ENCODE results near the gene ANOS1. TPM values are rescaled to one million over a fixed set of nuclear protein-coding genes. Genes with fewer than 3 reads are reported as not detected.

The ANOS1 gene
- total and polyA plus RNA-seq, 2 of the 13 experiments (the other 11 are each of a cell fraction or from before 2014, with no cell fraction given), result not detected

GRCh38 chrX:8683687-8684086 lies 48.2 kb downstream of the ANOS1 start (continued):
- TF ChIP-seq MNT (IDR thresholded peaks at IDR 0.05) (no peak), SNAPC5 (CRISPR knock-in tag; IDR thresholded peaks at IDR 0.05; ENCODE audit: borderline replicate concordance) (no peak), AGO1 (IDR thresholded peaks at IDR 0.05; ENCODE audit: low read depth, low read length, poor library complexity, severe bottlenecking) (no peak), MAFK (conservative IDR thresholded peaks at IDR 0.05 in 1 of 2, IDR thresholded peaks at IDR 0.05 in 1 of 2; ENCODE audit: low read length in 2 of 2) (no peak), HNF4G (IDR thresholded peaks at IDR 0.05; ENCODE audit: borderline replicate concordance, low read depth, low read length) (no peak), HNF4G (CRISPR knock-in tag; IDR thresholded peaks at IDR 0.05; ENCODE audit: borderline replicate concordance, low read depth) (no peak), HINFP (CRISPR knock-in tag; IDR thresholded peaks at IDR 0.05; ENCODE audit: low read depth) (no peak), ZSCAN9 (CRISPR knock-in tag; IDR thresholded peaks at IDR 0.05; ENCODE audit: borderline replicate concordance) (no peak)

GRCh38 chrX:8679550-8679949 lies 52.4 kb downstream of the ANOS1 start:
- Histone ChIP-seq H3K4me1 (ENCODE audit: insufficient read depth, low read length) (no peaks in the 10 kb centered on the region), H3K27me3 (ENCODE audit: control insufficient read depth in 1 of 2, insufficient read depth in 2 of 2, low read length in 2 of 2) (no peaks in the 10 kb centered on the region; a peak in 1 of 5 replicates), H2AFZ (ENCODE audit: low read length) (no peak overlapping the region), H3K79me2 (ENCODE audit: insufficient read depth, low read length) (no peaks in the 10 kb centered on the region), H3K4me2 (ENCODE audit: low read depth, low read length) (no peak overlapping the region), H3K4me3 (replicated peaks in 1 of 3; ENCODE audit: insufficient read depth in 1 of 3, low read depth in 2 of 3, low read length in 3 of 3) (no peak overlapping the region), H3K27ac (ENCODE audit: extremely low read length, insufficient read depth, low read length) (no peak overlapping the region), H3K9ac (ENCODE audit: insufficient read depth, low read depth, low read length) (no peak overlapping the region), H4K20me1 (ENCODE audit: insufficient read depth, low read length) (no peaks in the 10 kb centered on the region), H3K36me3 (replicated peaks in 1 of 2; ENCODE audit: control insufficient read depth in 1 of 2, insufficient read depth in 2 of 2, low read length in 2 of 2) (no peaks in the 10 kb centered on the region), H3K9me3 (ENCODE audit: low read length) (no peaks in the 10 kb centered on the region)
- intact Hi-C loops (cut with micrococcal nuclease; ENCODE audit: unreplicated experiment), result no loop called here
- in situ Hi-C loops (cut with HindIII; ENCODE audit: extremely low pct_ligation_motif_present, low pct_unique_long_range_greater_than_20kb), result no loop called here
- 0% methylated on average over 5 of the region's 7 CpGs for WGBS (ENCODE audit: low lambda C conversion rate)
- FAIRE-seq, result no peak
- ChIA-PET POLR2A (no interaction called here), CTCF (ENCODE audit: low intra/inter-chr PET ratio, low total read pairs) (no interaction called here)
- no peak for DNase-seq (ENCODE audit: low spot score)
- ATAC-seq, result no peak
- no TSS peak for BruUV-seq (replicated peaks)
- no peak for TF ChIP-seq HMGXB4 (CRISPR knock-in tag; IDR thresholded peaks at IDR 0.05; ENCODE audit: borderline replicate concordance in 1 of 2, low read depth in 1 of 2)
- no peak for TF ChIP-seq CAMTA2 (CRISPR knock-in tag; IDR thresholded peaks at IDR 0.05; ENCODE audit: borderline replicate concordance)
- no peak for TF ChIP-seq RELA (CRISPR knock-in tag; IDR thresholded peaks at IDR 0.05)
- TF ChIP-seq STAG1 (CRISPR knock-in tag; IDR thresholded peaks at IDR 0.05), result no peak
- no peak for TF ChIP-seq TRIM24 (CRISPR knock-in tag; IDR thresholded peaks at IDR 0.05)
- no peak for TF ChIP-seq PHB2 (IDR thresholded peaks at IDR 0.05; ENCODE audit: partially characterized antibody)
- TF ChIP-seq LBX2 (CRISPR knock-in tag; IDR thresholded peaks at IDR 0.05; ENCODE audit: borderline replicate concordance), result no peak
- TF ChIP-seq CCAR2 (optimal IDR thresholded peaks at IDR 0.05; ENCODE audit: low read depth, low read length), result no peak

Data from HepG2 (cell line).